Body of pancreas (tissue), 4 donors: ENCODE data around the gene NT5DC3. TPM values are rescaled to one million over a fixed set of nuclear protein-coding genes. Genes with fewer than 3 reads are reported as not detected.

Experiments
- ATAC-seq: fragments of 150-250 bp; one replicate; pipeline ENCODE4 v1.9.1; 2016
- DNase-seq, 4 donors: peaks; one replicate each; pipeline ENCODE4 v3.0.0-alpha.2; 2019
- H3K27ac ChIP-seq, 4 donors: fragments of 200-600 bp; sonication (generic); 1 replicate in 3 of 4; 2 replicates in 1 of 4; pipeline versions ENCODE4 v1.5.1 to v1.6.1; 2016 to 2019; ENCODE audit warnings: mild to moderate bottlenecking in 1 of 4, mixed read lengths in 1 of 4, moderate library complexity in 1 of 4
- H3K27me3 ChIP-seq, 2 donors: fragments of 200-600 bp; sonication (generic); one replicate each; pipeline ENCODE4 v1.6.0; 2016; ENCODE audit warnings: mild to moderate bottlenecking in 1 of 2
- H3K36me3 ChIP-seq, 2 donors: fragments of 200-600 bp; sonication (generic); replicated peaks in 1 of 2; 2 replicates each; pipeline ENCODE4 v1.5.1; 2016; ENCODE audit warnings: low read depth in 2 of 2; ENCODE audit not compliant: insufficient read depth in 1 of 2
- H3K4me1 ChIP-seq: fragments of 200-600 bp; sonication (generic); one replicate; pipeline ENCODE4 v1.6.0; 2016
- H3K4me3 ChIP-seq, 2 donors: fragments of 200-600 bp; sonication (generic); 1 replicate in 1 of 2; 2 replicates in 1 of 2; pipeline ENCODE4 v1.5.1; 2016 to 2019
- H3K9me3 ChIP-seq, 3 donors: fragments of 200-600 bp; sonication (generic); 1 replicate in 2 of 3; 2 replicates in 1 of 3; pipeline ENCODE4 v1.5.1; 2016
- POLR2A ChIP-seq, 3 donors: fragments of 450-650 bp; IDR thresholded peaks; one replicate each; pipeline ENCODE4 v1.6.1; 2016; ENCODE audit warnings: antibody characterized with exemption in 3 of 3, mild to moderate bottlenecking in 2 of 3
- WGBS, 2 donors: methylation state at CpG; one replicate each; pipeline ENCODE4 v1.1.5; 2017; 5-methylcytosine and 5-hydroxymethylcytosine counted together
- intact Hi-C: fragments of 100-400 bp; cut with DNase I; formaldehyde crosslinking; loops from one replicate; pipeline ENCODE4 v1.15.1; 2023
- total RNA-seq, 2 donors: library from RNA; depleted of rRNA; stranded (reverse); fragments of >200 nt; gene quantifications; one replicate each; pipeline ENCODE4 v1.1.0, GENCODE V29; 2016
- TF ChIP-seq, protein P1 (sequence below), 7 experiments: fragments of 450-650 bp in 4 of 7; fragments of 200-600 bp in 3 of 7; sonication (generic) in 3 of 7; IDR thresholded peaks; one replicate each; pipeline ENCODE4 v1.5.1; 2016 to 2019; ENCODE audit warnings: antibody characterized with exemption in 7 of 7

Gene NT5DC3
- total RNA-seq, 2 donors from 2014 or later = 5.2 to 14.5 TPM

DNA sequence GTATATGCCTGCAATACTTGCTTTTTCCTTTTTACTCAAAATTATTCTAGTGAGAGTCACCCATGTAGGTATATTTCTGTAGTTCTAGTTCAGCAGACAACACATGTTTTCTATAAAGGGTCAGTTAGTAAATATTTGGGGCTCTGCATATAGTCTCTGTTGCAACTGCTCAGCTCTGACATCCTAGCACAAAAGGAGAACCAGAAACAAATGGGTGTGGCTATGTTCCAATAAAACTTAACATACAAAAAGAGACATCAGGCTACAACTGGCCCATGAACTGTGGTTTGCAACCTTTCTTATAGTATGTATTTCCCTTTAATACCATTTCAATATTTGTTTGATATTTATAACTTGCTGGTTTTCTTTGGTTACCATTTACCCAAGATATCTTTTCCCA lies 11.9 kb downstream of the NT5DC3 start:
- no peak for ATAC-seq
- intact Hi-C loops = no loop called here
- Histone ChIP-seq H3K27me3 (no peaks in the 10 kb centered on the region), H3K4me3 (no peak overlapping the region), H3K9me3 (no peaks in the 10 kb centered on the region), H3K36me3 (no peaks in the 10 kb centered on the region), H3K27ac (no peak overlapping the region), H3K4me1 (peaks cover 5% of the 10 kb centered on the region)
- DNase-seq = no peak
- TF ChIP-seq, protein P1, sequence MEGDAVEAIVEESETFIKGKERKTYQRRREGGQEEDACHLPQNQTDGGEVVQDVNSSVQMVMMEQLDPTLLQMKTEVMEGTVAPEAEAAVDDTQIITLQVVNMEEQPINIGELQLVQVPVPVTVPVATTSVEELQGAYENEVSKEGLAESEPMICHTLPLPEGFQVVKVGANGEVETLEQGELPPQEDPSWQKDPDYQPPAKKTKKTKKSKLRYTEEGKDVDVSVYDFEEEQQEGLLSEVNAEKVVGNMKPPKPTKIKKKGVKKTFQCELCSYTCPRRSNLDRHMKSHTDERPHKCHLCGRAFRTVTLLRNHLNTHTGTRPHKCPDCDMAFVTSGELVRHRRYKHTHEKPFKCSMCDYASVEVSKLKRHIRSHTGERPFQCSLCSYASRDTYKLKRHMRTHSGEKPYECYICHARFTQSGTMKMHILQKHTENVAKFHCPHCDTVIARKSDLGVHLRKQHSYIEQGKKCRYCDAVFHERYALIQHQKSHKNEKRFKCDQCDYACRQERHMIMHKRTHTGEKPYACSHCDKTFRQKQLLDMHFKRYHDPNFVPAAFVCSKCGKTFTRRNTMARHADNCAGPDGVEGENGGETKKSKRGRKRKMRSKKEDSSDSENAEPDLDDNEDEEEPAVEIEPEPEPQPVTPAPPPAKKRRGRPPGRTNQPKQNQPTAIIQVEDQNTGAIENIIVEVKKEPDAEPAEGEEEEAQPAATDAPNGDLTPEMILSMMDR (IDR thresholded peaks at IDR 0.05) = no peak
- TF ChIP-seq POLR2A (IDR thresholded peaks at IDR 0.05) = no peak

DNA sequence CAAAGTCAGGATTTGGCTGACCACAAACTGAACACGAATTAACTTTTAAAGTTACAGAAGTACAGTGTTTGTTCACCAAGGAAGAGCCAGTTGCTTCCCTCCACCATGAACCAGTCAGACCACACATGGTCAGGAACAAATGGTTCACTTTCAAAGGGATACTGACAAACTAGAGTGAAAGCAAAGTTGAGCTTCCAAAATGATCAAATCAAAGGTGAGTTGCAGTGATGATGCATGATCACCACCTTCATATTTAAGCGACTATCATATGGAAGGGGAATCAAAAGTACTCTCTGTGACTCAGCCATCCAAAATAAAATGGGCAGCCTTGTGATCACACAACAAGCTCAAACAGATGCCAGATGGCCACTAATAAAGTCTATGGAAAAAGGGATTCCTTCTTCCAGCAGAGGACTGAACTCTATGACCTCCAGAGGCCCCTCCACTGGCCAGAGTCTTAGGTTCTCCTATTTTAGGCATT lies 13.1 kb downstream of the NT5DC3 start:
- H3K36me3 ChIP-seq = no peaks in the 10 kb centered on the region
- peaks cover 5% of the 10 kb centered on the region for H3K4me1 ChIP-seq
- no peaks in the 10 kb centered on the region for H3K9me3 ChIP-seq
- 74 to 76% methylated on average over 2 of the region's 2 CpGs for WGBS, 2 donors
- H3K27ac ChIP-seq = no peak overlapping the region
- ATAC-seq (no peak), DNase-seq (no peak)
- H3K4me3 ChIP-seq = no peak overlapping the region
- TF ChIP-seq, protein P1 (IDR thresholded peaks at IDR 0.05) = no peak
- TF ChIP-seq POLR2A (IDR thresholded peaks at IDR 0.05) = no peak
- intact Hi-C loops = no loop called here
- no peaks in the 10 kb centered on the region for H3K27me3 ChIP-seq

DNA sequence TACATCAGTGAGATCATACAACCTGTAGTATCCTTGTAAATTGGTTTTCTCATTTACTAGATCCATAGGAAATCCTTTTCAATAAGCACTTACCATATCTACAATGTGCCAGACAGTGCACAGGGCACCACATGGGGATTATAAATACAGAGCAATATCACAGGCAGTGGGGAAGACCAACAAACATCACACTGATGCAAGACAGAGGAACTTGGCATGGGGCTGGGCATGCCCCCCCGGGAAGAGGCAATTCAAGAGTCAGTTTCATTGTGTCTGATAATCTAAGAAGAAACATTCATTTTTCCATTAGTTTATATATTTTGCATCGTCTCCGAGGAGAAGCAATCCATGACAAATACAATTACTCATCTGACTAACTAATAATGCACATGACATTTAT lies 16.2 kb downstream of the NT5DC3 start:
- no peak for ATAC-seq
- Histone ChIP-seq H3K9me3 (no peaks in the 10 kb centered on the region), H3K27ac (no peak overlapping the region), H3K4me1 (peaks cover 5% of the 10 kb centered on the region), H3K27me3 (no peaks in the 10 kb centered on the region), H3K4me3 (no peak overlapping the region), H3K36me3 (no peaks in the 10 kb centered on the region)
- intact Hi-C loops = no loop called here
- TF ChIP-seq, protein P1 (IDR thresholded peaks at IDR 0.05) = no peak
- TF ChIP-seq POLR2A (IDR thresholded peaks at IDR 0.05) = no peak
- WGBS, 2 donors = 69 to 85% methylated on average over 3 of the region's 3 CpGs
- no peak for DNase-seq

DNA sequence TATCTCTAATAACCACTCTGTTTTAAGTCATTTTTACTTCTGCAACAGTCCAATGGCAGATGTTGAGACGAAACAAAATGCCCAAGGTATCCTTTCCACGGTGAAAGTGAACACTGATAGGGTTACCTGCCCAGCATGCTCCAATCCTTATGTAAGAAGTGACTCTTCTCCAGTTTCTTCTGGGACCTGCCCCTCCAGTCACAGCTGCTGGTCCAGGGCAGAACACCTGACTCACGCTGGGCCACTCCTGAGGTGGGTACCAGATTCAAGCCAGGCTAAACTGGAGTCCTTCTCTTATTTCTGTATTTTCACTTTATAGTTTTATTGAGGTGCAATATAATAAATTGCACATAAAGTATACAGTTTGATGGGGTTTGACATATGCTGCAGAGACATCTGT lies 16.7 kb downstream of the NT5DC3 start:
- no peaks in the 10 kb centered on the region for H3K27me3 ChIP-seq
- H3K4me3 ChIP-seq = no peak overlapping the region
- intact Hi-C loops = no loop called here
- TF ChIP-seq POLR2A (IDR thresholded peaks at IDR 0.05) = no peak
- TF ChIP-seq, protein P1 (IDR thresholded peaks at IDR 0.05) = no peak
- H3K9me3 ChIP-seq = no peaks in the 10 kb centered on the region
- peaks cover 5% of the 10 kb centered on the region for H3K4me1 ChIP-seq
- WGBS, 2 donors = 71 to 74% methylated on average over 3 of the region's 3 CpGs
- H3K27ac ChIP-seq = no peak overlapping the region
- H3K36me3 ChIP-seq = no peaks in the 10 kb centered on the region
- ATAC-seq (no peak), DNase-seq (no peak)

DNA sequence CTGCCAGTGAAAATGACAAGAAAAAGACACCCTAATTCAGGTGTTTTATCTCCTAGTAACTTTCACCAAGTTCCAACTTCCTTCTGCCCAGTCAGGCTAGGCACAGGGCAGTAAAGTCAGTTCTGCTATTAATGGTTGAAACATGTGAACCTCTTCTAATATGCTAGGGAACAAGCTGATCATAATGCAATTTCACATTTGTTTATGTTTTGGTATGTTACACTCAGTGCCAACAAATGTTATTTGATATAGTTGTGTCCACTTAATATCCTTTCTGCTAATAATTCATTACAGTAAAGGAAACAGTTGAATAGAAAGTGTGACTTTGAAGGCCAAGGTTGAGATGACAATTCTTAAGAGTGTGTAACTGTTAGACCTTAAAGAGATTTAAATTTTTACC lies 17.2 kb downstream of the NT5DC3 start:
- Histone ChIP-seq H3K4me1 (peaks cover 5% of the 10 kb centered on the region), H3K27ac (no peak overlapping the region), H3K36me3 (no peaks in the 10 kb centered on the region), H3K9me3 (no peaks in the 10 kb centered on the region), H3K4me3 (no peak overlapping the region), H3K27me3 (no peaks in the 10 kb centered on the region)
- intact Hi-C loops = no loop called here
- no peak for TF ChIP-seq POLR2A (IDR thresholded peaks at IDR 0.05)
- TF ChIP-seq, protein P1 (IDR thresholded peaks at IDR 0.05) = no peak
- DNase-seq (no peak), ATAC-seq (no peak)
